ACC112 (cell line): ENCODE measurements around the gene GIGYF2.
"Not testable (repeated sequence)": the region's sequence is repeated elsewhere in the genome, so short reads cannot be mapped to it uniquely, and the experiment has no call there.

Experiments
- H2AFZ ChIP-seq: fragments of 200-600 bp; sonication (generic); one replicate; pipeline ENCODE4 v1.6.0; 2017; ENCODE audit warnings: antibody characterized with exemption, low read length; ENCODE audit not compliant: unreplicated experiment
- H3K27ac ChIP-seq: fragments of 200-600 bp; sonication (generic); 2 replicates; pipeline ENCODE4 v1.5.1; 2014; ENCODE audit warnings: low read depth, mild to moderate bottlenecking, antibody characterized with exemption, low read length, moderate library complexity
- H3K27me3 ChIP-seq: fragments of 200-600 bp; sonication (generic); 2 replicates; pipeline ENCODE4 v1.6.1; 2014; ENCODE audit warnings: mild to moderate bottlenecking, antibody characterized with exemption, low read length, moderate library complexity, mixed read lengths; ENCODE audit not compliant: insufficient read depth
- H3K36me3 ChIP-seq: fragments of 200-600 bp; sonication (generic); 2 replicates; pipeline ENCODE4 v1.6.1; 2016; ENCODE audit warnings: mild to moderate bottlenecking, antibody characterized with exemption, low read length, moderate library complexity, mixed read lengths; ENCODE audit not compliant: insufficient read depth
- H3K4me1 ChIP-seq: fragments of 200-600 bp; sonication (generic); one replicate; pipeline ENCODE4 v1.6.1; 2016; ENCODE audit warnings: low read length, mixed read lengths; ENCODE audit not compliant: insufficient read depth, unreplicated experiment, control insufficient read depth
- H3K4me3 ChIP-seq: fragments of 200-600 bp; sonication (generic); 2 replicates; pipeline ENCODE4 v1.5.1; 2014; ENCODE audit warnings: mild to moderate bottlenecking, low read depth, low read length
- H3K79me2 ChIP-seq: fragments of 200-600 bp; sonication (generic); one replicate; pipeline ENCODE4 v1.6.0; 2016; ENCODE audit warnings: low read length; ENCODE audit not compliant: control insufficient read depth, unreplicated experiment, insufficient read depth

The GIGYF2 gene

DNA sequence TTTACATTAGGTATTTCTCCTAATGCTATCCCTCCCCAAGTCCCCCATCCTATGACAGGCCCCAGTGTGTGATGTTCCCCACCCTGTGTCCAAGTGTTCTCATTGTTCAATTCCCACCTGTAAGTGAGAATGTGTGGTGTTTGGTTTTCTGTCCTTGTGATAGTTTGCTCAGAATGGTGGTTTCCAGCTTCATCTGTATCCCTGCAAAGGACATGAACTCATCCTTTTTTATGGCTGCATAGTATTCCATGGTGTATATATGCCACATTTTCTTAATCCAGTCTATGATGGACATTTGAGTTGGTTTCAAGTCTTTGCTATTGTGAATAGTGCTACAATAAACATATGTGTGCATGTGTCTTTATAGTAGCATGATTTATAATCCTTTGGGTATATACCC is 22.9 kb downstream of the GIGYF2 start:
- H3K4me1 ChIP-seq, H3K27ac ChIP-seq, H3K27me3 ChIP-seq, H2AFZ ChIP-seq, H3K4me3 ChIP-seq: not testable (repeated sequence)
- Histone ChIP-seq H3K36me3 (peaks cover 13% of the 10 kb centered on the region), H3K79me2 (peaks cover 81% of the 10 kb centered on the region)

- no peaks in the 10 kb centered on the region for H3K4me1 ChIP-seq
- no peak overlapping the region for H3K4me3 ChIP-seq
- H3K27me3 ChIP-seq, result no peaks in the 10 kb centered on the region
- peaks cover 17% of the 10 kb centered on the region for H3K36me3 ChIP-seq
- H2AFZ ChIP-seq, result no peak overlapping the region
- H3K27ac ChIP-seq, result no peak overlapping the region
- peaks cover 75% of the 10 kb centered on the region for H3K79me2 ChIP-seq
Observed at GRCh38 chr2:232721261-232721660, 24.1 kb downstream of the GIGYF2 start.

DNA sequence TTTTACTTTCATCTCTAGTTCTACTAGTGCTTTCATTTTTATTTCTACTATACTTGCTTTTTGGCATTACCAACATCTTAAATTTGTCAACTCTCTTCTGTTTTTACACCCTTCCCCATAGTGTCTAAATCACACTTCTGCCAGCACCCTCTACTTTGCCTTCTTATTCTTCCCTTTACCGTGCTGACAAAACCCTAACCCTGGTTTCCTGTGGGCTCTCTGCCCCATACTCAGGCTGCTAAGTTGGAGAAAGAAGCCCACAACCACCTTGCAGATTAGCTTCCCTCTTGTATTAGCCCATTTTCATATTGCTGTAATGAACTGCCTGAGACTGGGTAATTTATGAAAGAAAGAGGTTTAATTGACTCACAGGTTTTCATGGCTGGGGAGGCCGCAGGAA is 24.8 kb downstream of the GIGYF2 start:
- Histone ChIP-seq H3K27ac (no peak overlapping the region), H3K4me3 (no peak overlapping the region), H3K79me2 (peaks cover 69% of the 10 kb centered on the region), H2AFZ (no peak overlapping the region), H3K4me1 (no peaks in the 10 kb centered on the region), H3K27me3 (no peaks in the 10 kb centered on the region), H3K36me3 (peaks cover 17% of the 10 kb centered on the region)

GRCh38 chr2:232723027-232723426 is 25.9 kb downstream of the GIGYF2 start:
- Histone ChIP-seq H3K79me2 (peaks cover 66% of the 10 kb centered on the region), H3K27ac (no peak overlapping the region)

DNA sequence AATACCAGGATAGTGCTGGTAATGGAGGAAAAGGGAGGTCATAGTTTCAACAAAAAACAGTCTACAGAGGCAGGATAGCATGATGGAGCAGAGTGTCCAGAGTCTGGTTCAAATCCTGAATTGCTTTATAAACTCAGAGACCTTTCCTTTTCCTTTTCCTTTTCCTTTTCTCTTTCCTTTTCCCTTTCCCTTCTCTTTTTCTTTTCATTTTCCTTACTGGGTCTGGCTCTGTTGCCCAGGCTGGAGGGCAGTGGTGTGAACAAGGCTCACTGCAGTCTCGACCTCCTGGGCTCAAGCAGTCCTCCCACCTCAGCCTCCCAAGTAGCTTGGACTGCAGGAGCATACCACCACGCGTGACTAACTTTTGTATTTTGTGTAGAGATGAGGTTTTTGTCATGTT is 31.7 kb downstream of the GIGYF2 start:
- H3K4me1 ChIP-seq, result no peaks in the 10 kb centered on the region
- H3K27me3 ChIP-seq, result no peaks in the 10 kb centered on the region
- H2AFZ ChIP-seq, result no peak overlapping the region
- H3K79me2 ChIP-seq, result peaks cover 54% of the 10 kb centered on the region
- H3K27ac ChIP-seq, result no peak overlapping the region
- peaks cover 8% of the 10 kb centered on the region for H3K36me3 ChIP-seq
- no peak overlapping the region for H3K4me3 ChIP-seq

More at GRCh38 chr2:232723027-232723426, 25.9 kb downstream of the GIGYF2 start:
- Histone ChIP-seq H3K4me1 (no peaks in the 10 kb centered on the region), H3K36me3 (peaks cover 17% of the 10 kb centered on the region), H3K4me3 (no peak overlapping the region), H2AFZ (no peak overlapping the region), H3K27me3 (no peaks in the 10 kb centered on the region)

- no peak overlapping the region for H3K27ac ChIP-seq
- H3K36me3 ChIP-seq, result peaks cover 12% of the 10 kb centered on the region
- peaks cover 47% of the 10 kb centered on the region for H3K79me2 ChIP-seq
- H3K27me3 ChIP-seq, result no peaks in the 10 kb centered on the region
- H3K4me1 ChIP-seq, result no peaks in the 10 kb centered on the region
- H3K4me3 ChIP-seq, result no peak overlapping the region
- no peak overlapping the region for H2AFZ ChIP-seq
Observed at GRCh38 chr2:232731470-232731869, 34.3 kb downstream of the GIGYF2 start.

- Histone ChIP-seq H3K4me1 (no peaks in the 10 kb centered on the region), H3K4me3 (no peak overlapping the region), H2AFZ (no peak overlapping the region), H3K36me3 (peaks cover 4% of the 10 kb centered on the region), H3K27ac (no peak overlapping the region), H3K27me3 (no peaks in the 10 kb centered on the region), H3K79me2 (peaks cover 10% of the 10 kb centered on the region)
Observed at GRCh38 chr2:232741294-232741693, 44.2 kb downstream of the GIGYF2 start.

DNA sequence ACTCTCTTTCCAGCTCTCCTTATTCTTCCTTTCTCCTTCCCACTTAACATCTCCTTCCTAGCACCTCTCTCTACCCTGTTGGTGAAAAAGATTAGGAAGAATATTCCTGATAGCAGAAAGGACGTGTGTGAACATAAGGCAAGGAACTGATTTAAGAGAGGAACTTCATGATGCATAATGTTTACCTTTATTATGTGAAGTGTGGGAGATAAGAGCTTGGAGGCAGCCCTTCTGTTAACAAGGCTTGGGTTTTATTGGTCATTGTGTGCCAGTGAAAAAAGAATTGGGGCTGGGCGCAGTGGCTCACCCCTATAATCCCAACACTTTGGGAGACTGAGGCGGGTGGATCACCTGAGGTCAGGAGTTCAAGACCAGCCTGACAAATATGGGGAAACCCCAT is 44.8 kb downstream of the GIGYF2 start:
- Histone ChIP-seq H3K4me3 (no peak overlapping the region), H3K27me3 (no peaks in the 10 kb centered on the region), H3K79me2 (peaks cover 10% of the 10 kb centered on the region), H2AFZ (no peak overlapping the region), H3K4me1 (no peaks in the 10 kb centered on the region), H3K36me3 (peaks cover 4% of the 10 kb centered on the region), H3K27ac (no peak overlapping the region)

DNA sequence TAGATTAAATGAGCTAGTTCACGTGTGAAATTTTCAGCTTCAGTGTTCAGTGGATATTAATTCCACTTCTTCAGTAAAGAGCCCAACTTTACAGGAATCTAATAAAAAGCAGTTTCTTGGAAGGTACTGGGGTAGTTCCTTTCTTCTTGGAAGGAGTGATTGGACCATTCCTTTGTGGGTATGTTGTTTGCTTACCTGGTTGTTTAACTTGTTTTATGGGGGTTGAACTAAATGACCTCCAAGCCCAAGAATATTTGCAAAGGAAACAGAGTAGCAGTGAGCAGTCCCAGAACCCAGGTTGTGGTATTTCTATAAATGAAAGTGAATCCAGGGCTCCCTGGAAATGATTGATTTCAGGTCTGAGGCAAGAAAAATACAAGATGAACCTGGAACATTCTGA is 47.8 kb downstream of the GIGYF2 start:
- H2AFZ ChIP-seq, result no peak overlapping the region
- no peaks in the 10 kb centered on the region for H3K27me3 ChIP-seq
- no peaks in the 10 kb centered on the region for H3K4me1 ChIP-seq
- H3K79me2 ChIP-seq, result peaks cover 8% of the 10 kb centered on the region
- H3K27ac ChIP-seq, result no peak overlapping the region
- H3K4me3 ChIP-seq, result no peak overlapping the region
- H3K36me3 ChIP-seq, result peaks cover 16% of the 10 kb centered on the region

GRCh38 chr2:232748038-232748437 is 50.9 kb downstream of the GIGYF2 start:
- Histone ChIP-seq H3K27ac (no peak overlapping the region), H3K27me3 (no peaks in the 10 kb centered on the region), H3K36me3 (peaks cover 28% of the 10 kb centered on the region), H3K4me3 (no peak overlapping the region), H3K4me1 (no peaks in the 10 kb centered on the region), H3K79me2 (no peaks in the 10 kb centered on the region), H2AFZ (no peak overlapping the region)

DNA sequence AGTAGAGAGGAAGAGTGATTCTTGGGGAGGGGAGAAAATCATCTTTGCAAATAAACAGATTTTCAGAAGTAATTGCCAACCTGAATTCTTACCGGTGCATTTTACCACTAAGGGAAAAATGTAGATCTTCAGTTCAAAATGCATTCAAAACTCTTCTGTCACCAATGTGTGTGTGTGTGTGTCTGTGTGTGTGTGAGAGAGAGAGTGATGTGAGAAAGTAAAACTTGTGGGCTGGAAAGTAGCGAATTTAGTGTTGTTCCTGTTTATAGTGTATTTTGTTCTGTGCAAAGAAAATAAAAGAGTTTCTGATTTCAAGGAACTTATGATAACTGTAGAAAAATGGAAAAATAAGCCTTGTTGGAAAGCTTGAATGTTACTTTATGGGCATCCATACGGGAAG is 52.2 kb downstream of the GIGYF2 start:
- no peak overlapping the region for H2AFZ ChIP-seq
- H3K36me3 ChIP-seq, result peaks cover 28% of the 10 kb centered on the region
- H3K27me3 ChIP-seq, result no peaks in the 10 kb centered on the region
- no peaks in the 10 kb centered on the region for H3K4me1 ChIP-seq
- H3K4me3 ChIP-seq, result no peak overlapping the region
- no peaks in the 10 kb centered on the region for H3K79me2 ChIP-seq
- no peak overlapping the region for H3K27ac ChIP-seq
